ENCODE measurements around the gene CCDC15.
"Not testable (repeated sequence)": the region's sequence is repeated elsewhere in the genome, so short reads cannot be mapped to it uniquely, and the experiment has no call there.

The CCDC15 gene

DNA sequence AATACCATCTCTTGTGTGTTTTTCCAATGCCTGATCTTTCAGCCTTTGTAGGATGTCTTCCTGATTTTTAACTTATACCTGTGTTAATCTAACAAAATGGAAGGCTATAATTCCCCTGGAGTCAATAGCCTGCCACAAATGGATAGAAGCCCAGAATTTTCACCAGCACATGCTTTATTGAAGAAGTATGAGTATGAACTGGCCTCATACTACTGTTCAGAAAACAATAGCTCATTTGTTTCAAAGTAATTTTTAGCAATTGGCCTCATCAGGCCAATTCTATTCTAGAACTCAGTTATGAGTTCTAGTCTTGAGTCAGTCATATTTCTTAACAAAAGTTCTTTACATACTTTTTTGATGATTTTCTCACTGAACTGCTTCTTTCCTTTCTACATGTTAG lies 68.5 kb downstream of the CCDC15 start:
- Histone ChIP-seq H2AFZ (ENCODE audit: low read depth, low read length) (no peak overlapping the region), H4K20me1 (ENCODE audit: insufficient read depth, low read length) (no peaks in the 10 kb centered on the region), H3K79me2 (ENCODE audit: insufficient read depth, low read length) (no peaks in the 10 kb centered on the region), H3K9me3 (ENCODE audit: insufficient read depth, low read length, severe bottlenecking) (no peaks in the 10 kb centered on the region), H3K9ac (ENCODE audit: low read depth, low read length) (no peak overlapping the region), H3K4me2 (ENCODE audit: insufficient read depth, low read length) (no peak overlapping the region), H3K4me1 (ENCODE audit: insufficient read depth, low read length) (no peaks in the 10 kb centered on the region), H3K36me3 (ENCODE audit: insufficient read depth, low read length) (peaks cover 3% of the 10 kb centered on the region; the same call in 1 of the 2 replicates), H3K27ac (ENCODE audit: low read length) (no peak overlapping the region), H3K4me3 (ENCODE audit: low read depth in 1 of 2, low read length in 2 of 2) (no peak overlapping the region), H3K27me3 (ENCODE audit: insufficient read depth, low read length, poor library complexity) (no peaks in the 10 kb centered on the region)
- ATAC-seq (ENCODE audit: insufficient read depth, low read depth) (no peak), DNase-seq (no peak)
- no peak for TF ChIP-seq EZH2 (IDR thresholded peaks at IDR 0.05; ENCODE audit: borderline replicate concordance, low read depth, low read length, severe bottlenecking)
- TF ChIP-seq, protein P1, sequence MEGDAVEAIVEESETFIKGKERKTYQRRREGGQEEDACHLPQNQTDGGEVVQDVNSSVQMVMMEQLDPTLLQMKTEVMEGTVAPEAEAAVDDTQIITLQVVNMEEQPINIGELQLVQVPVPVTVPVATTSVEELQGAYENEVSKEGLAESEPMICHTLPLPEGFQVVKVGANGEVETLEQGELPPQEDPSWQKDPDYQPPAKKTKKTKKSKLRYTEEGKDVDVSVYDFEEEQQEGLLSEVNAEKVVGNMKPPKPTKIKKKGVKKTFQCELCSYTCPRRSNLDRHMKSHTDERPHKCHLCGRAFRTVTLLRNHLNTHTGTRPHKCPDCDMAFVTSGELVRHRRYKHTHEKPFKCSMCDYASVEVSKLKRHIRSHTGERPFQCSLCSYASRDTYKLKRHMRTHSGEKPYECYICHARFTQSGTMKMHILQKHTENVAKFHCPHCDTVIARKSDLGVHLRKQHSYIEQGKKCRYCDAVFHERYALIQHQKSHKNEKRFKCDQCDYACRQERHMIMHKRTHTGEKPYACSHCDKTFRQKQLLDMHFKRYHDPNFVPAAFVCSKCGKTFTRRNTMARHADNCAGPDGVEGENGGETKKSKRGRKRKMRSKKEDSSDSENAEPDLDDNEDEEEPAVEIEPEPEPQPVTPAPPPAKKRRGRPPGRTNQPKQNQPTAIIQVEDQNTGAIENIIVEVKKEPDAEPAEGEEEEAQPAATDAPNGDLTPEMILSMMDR (IDR thresholded peaks at IDR 0.05; ENCODE audit: borderline replicate concordance, extremely low read depth, low read length, poor library complexity, severe bottlenecking) = no peak

DNA sequence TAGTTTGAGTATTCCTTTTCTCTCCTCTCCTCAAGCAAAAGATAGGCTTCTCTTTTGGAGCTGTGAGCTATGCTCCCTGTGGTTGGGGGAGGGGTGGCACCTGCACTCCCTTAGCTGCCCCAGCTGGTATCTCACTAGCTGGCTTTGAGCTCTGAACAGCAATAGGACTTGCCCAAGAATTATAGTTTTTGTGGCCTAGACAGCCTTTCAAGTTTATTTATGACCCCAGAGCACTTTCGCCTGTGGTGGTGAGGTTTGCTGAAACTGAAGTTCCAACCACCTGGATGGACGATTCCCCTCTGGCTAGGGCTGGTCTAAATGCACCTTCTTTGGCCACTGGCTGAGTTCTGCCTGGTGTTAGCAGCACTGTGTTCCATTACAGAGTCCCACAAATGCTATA lies 72.0 kb downstream of the CCDC15 start:
- Histone ChIP-seq H3K4me1 (ENCODE audit: insufficient read depth, low read length) (no peaks in the 10 kb centered on the region), H3K27ac (ENCODE audit: low read length) (no peak overlapping the region), H3K9ac (ENCODE audit: low read depth, low read length) (no peak overlapping the region), H3K9me3 (ENCODE audit: insufficient read depth, low read length, severe bottlenecking) (peaks cover 5% of the 10 kb centered on the region), H2AFZ (ENCODE audit: low read depth, low read length) (no peak overlapping the region), H3K36me3 (ENCODE audit: insufficient read depth, low read length) (peaks cover 5% of the 10 kb centered on the region; the same call in 1 of the 2 replicates), H3K4me3 (ENCODE audit: low read depth in 1 of 2, low read length in 2 of 2) (no peak overlapping the region), H4K20me1 (ENCODE audit: insufficient read depth, low read length) (no peaks in the 10 kb centered on the region), H3K27me3 (ENCODE audit: insufficient read depth, low read length, poor library complexity) (no peaks in the 10 kb centered on the region), H3K4me2 (ENCODE audit: insufficient read depth, low read length) (no peak overlapping the region), H3K79me2 (ENCODE audit: insufficient read depth, low read length) (no peaks in the 10 kb centered on the region)
- peak; percentile 37 for DNase-seq
- TF ChIP-seq, protein P1 (IDR thresholded peaks at IDR 0.05; ENCODE audit: borderline replicate concordance, extremely low read depth, low read length, poor library complexity, severe bottlenecking) = no peak
- no peak for TF ChIP-seq EZH2 (IDR thresholded peaks at IDR 0.05; ENCODE audit: borderline replicate concordance, low read depth, low read length, severe bottlenecking)
- ATAC-seq (ENCODE audit: insufficient read depth, low read depth) = peak; percentile 70

DNA sequence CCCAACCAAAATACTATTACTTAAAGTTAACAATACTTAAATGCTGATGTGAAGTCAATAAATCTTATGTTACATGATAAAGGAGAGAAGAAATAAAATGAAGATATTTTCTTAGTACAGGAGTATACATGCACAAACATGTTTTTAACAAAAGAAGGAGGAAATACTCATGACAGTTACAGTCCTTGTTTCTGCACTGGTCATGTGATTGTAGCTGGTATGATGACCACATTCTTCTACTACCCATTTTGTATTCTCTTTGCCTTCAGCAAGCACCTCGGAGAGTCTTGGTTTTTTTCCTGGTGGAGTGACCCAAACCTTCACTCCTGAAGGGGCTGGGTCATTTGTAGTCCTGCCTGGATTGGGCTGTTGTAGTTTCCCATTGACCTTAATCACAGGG lies 75.4 kb downstream of the CCDC15 start:
- ATAC-seq (ENCODE audit: insufficient read depth, low read depth); H2AFZ ChIP-seq (ENCODE audit: low read depth, low read length); H3K36me3 ChIP-seq (ENCODE audit: insufficient read depth, low read length); H3K4me3 ChIP-seq (ENCODE audit: low read depth in 1 of 2, low read length in 2 of 2); DNase-seq; H3K4me1 ChIP-seq (ENCODE audit: insufficient read depth, low read length); H3K79me2 ChIP-seq (ENCODE audit: insufficient read depth, low read length); H3K9ac ChIP-seq (ENCODE audit: low read depth, low read length); H3K27me3 ChIP-seq (ENCODE audit: insufficient read depth, low read length, poor library complexity); H4K20me1 ChIP-seq (ENCODE audit: insufficient read depth, low read length); H3K9me3 ChIP-seq (ENCODE audit: insufficient read depth, low read length, severe bottlenecking); H3K27ac ChIP-seq (ENCODE audit: low read length); H3K4me2 ChIP-seq (ENCODE audit: insufficient read depth, low read length): not testable (repeated sequence)

DNA sequence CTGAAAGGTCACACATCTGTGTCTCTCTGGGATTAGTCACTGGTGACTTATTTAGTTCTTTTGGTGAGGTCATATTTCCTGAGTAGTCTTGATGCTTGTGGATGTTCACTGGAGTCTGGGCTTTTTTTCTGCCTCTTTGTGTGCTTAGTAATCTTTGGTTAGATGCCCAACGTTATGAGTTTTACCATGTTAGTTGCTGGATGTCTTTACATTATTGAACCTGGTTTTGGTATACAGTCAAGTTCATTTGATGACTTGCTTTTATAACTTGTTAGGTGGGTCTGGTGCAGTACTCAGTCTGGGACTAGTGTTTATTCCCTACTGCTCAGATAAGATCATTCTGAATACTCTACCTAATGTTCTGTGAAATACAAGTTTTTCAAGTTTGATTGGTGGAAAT lies 82.9 kb downstream of the CCDC15 start:
- Histone ChIP-seq H3K79me2 (ENCODE audit: insufficient read depth, low read length) (no peaks in the 10 kb centered on the region), H3K27ac (ENCODE audit: low read length) (no peak overlapping the region), H2AFZ (ENCODE audit: low read depth, low read length) (no peak overlapping the region), H3K4me1 (ENCODE audit: insufficient read depth, low read length) (no peaks in the 10 kb centered on the region), H3K4me2 (ENCODE audit: insufficient read depth, low read length) (no peak overlapping the region), H3K36me3 (ENCODE audit: insufficient read depth, low read length) (peaks cover 15% of the 10 kb centered on the region; the same call in 1 of the 2 replicates), H3K9ac (ENCODE audit: low read depth, low read length) (no peak overlapping the region), H3K9me3 (ENCODE audit: insufficient read depth, low read length, severe bottlenecking) (no peaks in the 10 kb centered on the region), H3K27me3 (ENCODE audit: insufficient read depth, low read length, poor library complexity) (no peaks in the 10 kb centered on the region), H3K4me3 (ENCODE audit: low read depth in 1 of 2, low read length in 2 of 2) (no peak overlapping the region), H4K20me1 (ENCODE audit: insufficient read depth, low read length) (no peaks in the 10 kb centered on the region)
- DNase-seq = no peak
- TF ChIP-seq, protein P1 (IDR thresholded peaks at IDR 0.05; ENCODE audit: borderline replicate concordance, extremely low read depth, low read length, poor library complexity, severe bottlenecking) = no peak
- no peak for TF ChIP-seq EZH2 (IDR thresholded peaks at IDR 0.05; ENCODE audit: borderline replicate concordance, low read depth, low read length, severe bottlenecking)
- ATAC-seq (ENCODE audit: insufficient read depth, low read depth) = no peak
